Measurements from ENCODE around the gene LRCH1. TPM values are rescaled to one million over a fixed set of nuclear protein-coding genes. Genes with fewer than 3 reads are reported as not detected.
"Not testable (repeated sequence)": the region's sequence is repeated elsewhere in the genome, so short reads cannot be mapped to it uniquely, and the experiment has no call there.

LRCH1 gene
- total and polyA plus RNA-seq, 4 donors: 2.6 to 6.6 (median 3.4) TPM

DNA sequence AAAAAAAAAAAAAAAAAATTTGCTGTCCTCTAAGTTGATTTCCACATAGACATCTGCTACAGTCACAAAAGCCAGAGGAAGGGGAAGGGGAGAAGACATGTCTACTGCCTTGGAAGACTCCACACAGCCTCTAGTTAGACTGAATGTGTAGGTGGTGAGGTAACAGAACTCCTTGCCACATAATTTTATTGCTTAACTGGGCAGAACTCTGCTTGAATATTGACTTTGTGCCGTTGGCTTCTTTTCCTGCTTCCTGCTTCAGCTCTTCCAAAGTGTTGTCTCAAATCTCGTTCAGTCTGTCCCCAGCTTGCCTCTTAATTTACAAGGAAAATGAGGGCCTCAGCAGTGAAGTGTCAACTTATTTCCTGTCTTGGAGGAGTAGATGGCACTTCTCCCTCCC lies 206.9 kb downstream of the LRCH1 start (continued):
- TF ChIP-seq, protein P1, sequence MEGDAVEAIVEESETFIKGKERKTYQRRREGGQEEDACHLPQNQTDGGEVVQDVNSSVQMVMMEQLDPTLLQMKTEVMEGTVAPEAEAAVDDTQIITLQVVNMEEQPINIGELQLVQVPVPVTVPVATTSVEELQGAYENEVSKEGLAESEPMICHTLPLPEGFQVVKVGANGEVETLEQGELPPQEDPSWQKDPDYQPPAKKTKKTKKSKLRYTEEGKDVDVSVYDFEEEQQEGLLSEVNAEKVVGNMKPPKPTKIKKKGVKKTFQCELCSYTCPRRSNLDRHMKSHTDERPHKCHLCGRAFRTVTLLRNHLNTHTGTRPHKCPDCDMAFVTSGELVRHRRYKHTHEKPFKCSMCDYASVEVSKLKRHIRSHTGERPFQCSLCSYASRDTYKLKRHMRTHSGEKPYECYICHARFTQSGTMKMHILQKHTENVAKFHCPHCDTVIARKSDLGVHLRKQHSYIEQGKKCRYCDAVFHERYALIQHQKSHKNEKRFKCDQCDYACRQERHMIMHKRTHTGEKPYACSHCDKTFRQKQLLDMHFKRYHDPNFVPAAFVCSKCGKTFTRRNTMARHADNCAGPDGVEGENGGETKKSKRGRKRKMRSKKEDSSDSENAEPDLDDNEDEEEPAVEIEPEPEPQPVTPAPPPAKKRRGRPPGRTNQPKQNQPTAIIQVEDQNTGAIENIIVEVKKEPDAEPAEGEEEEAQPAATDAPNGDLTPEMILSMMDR (IDR thresholded peaks at IDR 0.05; ENCODE audit: low read depth, low read length, missing input control): no peak
- TF ChIP-seq, protein P2, sequence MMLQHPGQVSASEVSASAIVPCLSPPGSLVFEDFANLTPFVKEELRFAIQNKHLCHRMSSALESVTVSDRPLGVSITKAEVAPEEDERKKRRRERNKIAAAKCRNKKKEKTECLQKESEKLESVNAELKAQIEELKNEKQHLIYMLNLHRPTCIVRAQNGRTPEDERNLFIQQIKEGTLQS (IDR thresholded peaks at IDR 0.05): no peak
- TF ChIP-seq HNF4G (IDR thresholded peaks at IDR 0.05) (no peak), TAF1 (conservative IDR thresholded peaks at IDR 0.05) (no peak)

DNA sequence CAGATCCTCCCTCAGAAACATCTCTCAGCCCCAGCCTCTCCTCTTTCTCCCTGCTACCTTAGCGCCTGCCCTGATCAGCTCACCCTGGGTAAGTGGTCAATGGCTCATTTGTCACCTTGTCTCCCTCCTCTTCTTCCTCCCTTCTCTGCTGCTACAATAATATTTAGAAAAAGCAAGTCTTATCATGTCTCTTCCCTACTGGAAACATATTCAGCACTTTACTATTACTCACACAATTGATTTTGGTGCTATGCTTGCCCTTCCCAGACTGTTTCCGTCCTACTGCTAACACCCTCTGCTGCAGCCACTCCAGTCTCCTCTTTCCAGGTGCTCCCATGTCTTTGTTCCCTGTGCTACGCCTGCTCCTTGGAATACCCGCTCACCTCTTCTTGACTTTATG lies 208.2 kb downstream of the LRCH1 start:
- H3K4me1 ChIP-seq (ENCODE audit: control insufficient read depth in 4 of 4, insufficient read depth in 4 of 4, low read length in 3 of 4): peaks cover 4 to 39% (median 29%) of the 10 kb centered on the region in 4 donors
- H3K4me3 ChIP-seq (ENCODE audit: low read depth in 1 of 3, low read length in 3 of 3): no peak overlapping the region
- no peak for DNase-seq (ENCODE audit: low spot score)
- no peak overlapping the region for H3K27ac ChIP-seq (ENCODE audit: low read depth in 1 of 2, low read length in 2 of 2)
- 97% methylated on average over 4 of the region's 4 CpGs for WGBS
- TF ChIP-seq, protein P3, sequence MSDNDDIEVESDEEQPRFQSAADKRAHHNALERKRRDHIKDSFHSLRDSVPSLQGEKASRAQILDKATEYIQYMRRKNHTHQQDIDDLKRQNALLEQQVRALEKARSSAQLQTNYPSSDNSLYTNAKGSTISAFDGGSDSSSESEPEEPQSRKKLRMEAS (IDR thresholded peaks at IDR 0.05): no peak
- TF ChIP-seq EGR1 (IDR thresholded peaks at IDR 0.05; ENCODE audit: low read depth in 2 of 2) (no peak), GABPA (IDR thresholded peaks at IDR 0.05 in 1 of 2, conservative IDR thresholded peaks at IDR 0.05 in 1 of 2) (no peak), RAD21 (IDR thresholded peaks at IDR 0.05) (no peak)
- TF ChIP-seq, protein P4, sequence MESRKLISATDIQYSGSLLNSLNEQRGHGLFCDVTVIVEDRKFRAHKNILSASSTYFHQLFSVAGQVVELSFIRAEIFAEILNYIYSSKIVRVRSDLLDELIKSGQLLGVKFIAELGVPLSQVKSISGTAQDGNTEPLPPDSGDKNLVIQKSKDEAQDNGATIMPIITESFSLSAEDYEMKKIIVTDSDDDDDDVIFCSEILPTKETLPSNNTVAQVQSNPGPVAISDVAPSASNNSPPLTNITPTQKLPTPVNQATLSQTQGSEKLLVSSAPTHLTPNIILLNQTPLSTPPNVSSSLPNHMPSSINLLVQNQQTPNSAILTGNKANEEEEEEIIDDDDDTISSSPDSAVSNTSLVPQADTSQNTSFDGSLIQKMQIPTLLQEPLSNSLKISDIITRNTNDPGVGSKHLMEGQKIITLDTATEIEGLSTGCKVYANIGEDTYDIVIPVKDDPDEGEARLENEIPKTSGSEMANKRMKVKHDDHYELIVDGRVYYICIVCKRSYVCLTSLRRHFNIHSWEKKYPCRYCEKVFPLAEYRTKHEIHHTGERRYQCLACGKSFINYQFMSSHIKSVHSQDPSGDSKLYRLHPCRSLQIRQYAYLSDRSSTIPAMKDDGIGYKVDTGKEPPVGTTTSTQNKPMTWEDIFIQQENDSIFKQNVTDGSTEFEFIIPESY (IDR thresholded peaks at IDR 0.05): no peak
- H3K36me3 ChIP-seq (ENCODE audit: control insufficient read depth in 4 of 4, insufficient read depth in 3 of 4, low read depth in 1 of 4, low read length in 3 of 4): no peaks in the 10 kb centered on the region
- no peaks in the 10 kb centered on the region for H3K9me3 ChIP-seq (ENCODE audit: control insufficient read depth in 4 of 4, low read length in 3 of 4)
- H3K27me3 ChIP-seq (ENCODE audit: control insufficient read depth in 4 of 4, insufficient read depth in 4 of 4, low read length in 3 of 4): no peaks in the 10 kb centered on the region
- H3K9ac ChIP-seq (ENCODE audit: low read depth in 1 of 2, low read length in 2 of 2): no peak overlapping the region

DNA sequence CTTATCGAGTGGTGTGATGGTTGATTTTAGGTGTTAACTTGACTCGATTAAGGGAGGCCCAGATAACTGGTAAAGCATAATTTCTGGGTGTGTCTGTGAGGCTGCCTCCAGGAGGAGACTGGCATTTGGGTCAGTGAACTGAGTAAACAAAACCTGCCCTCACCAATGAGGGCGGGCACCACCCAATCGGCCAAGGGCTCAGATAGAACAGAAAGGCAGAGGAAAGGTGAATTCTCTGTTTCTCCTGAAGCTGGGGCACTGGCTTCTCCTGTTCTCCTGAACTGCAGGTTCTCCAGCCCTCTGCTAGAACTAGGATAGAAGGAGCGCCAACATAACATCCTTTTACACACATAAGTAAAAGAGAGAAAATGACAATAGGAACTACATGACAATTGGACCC lies 208.9 kb downstream of the LRCH1 start:
- Histone ChIP-seq H3K27ac (ENCODE audit: low read depth in 1 of 2, low read length in 2 of 2) (no peak overlapping the region), H3K27me3 (ENCODE audit: control insufficient read depth in 4 of 4, insufficient read depth in 4 of 4, low read length in 3 of 4) (no peaks in the 10 kb centered on the region), H3K9ac (ENCODE audit: low read depth in 1 of 2, low read length in 2 of 2) (no peak overlapping the region), H3K9me3 (ENCODE audit: control insufficient read depth in 4 of 4, low read length in 3 of 4) (no peaks in the 10 kb centered on the region), H3K4me3 (ENCODE audit: low read depth in 1 of 3, low read length in 3 of 3) (no peak overlapping the region), H3K4me1 (ENCODE audit: control insufficient read depth in 4 of 4, insufficient read depth in 4 of 4, low read length in 3 of 4) (peaks cover 4 to 39% (median 29%) of the 10 kb centered on the region in 4 donors), H3K36me3 (ENCODE audit: control insufficient read depth in 4 of 4, insufficient read depth in 3 of 4, low read depth in 1 of 4, low read length in 3 of 4) (no peaks in the 10 kb centered on the region)
- DNase-seq (ENCODE audit: low spot score): no peak
- no peak for TF ChIP-seq YY1 (IDR thresholded peaks at IDR 0.05)
- peak in 1 of 2 donors; percentile 5 for TF ChIP-seq RAD21 (IDR thresholded peaks at IDR 0.05)
- no peak for TF ChIP-seq NR2F2 (IDR thresholded peaks at IDR 0.05)
- peak; percentile 78 for TF ChIP-seq RXRA (IDR thresholded peaks at IDR 0.05)
- TF ChIP-seq SP1 (IDR thresholded peaks at IDR 0.05): peak; percentile 42
- TF ChIP-seq HNF4A (conservative IDR thresholded peaks at IDR 0.05): peak; percentile 27 to 41
- 49% methylated on average over 5 of the region's 5 CpGs for WGBS

DNA sequence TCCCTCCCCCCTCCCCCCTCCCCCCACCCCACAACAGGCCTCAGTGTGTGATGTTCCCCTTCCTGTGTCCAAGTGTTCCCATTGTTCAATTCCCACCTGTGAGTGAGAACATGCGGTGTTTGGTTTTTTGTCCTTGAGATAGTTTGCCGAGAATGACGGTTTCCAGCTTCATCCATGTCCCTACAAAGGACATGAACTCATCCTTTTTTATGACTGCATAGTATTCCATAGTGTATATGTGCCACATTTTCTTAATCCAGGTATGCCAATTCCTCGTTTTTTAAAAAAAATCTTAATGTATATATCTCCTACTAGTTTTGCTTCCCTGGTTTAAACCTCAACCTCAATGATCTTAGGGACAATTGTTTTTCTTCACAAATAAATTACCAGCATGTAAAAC lies 217.0 kb downstream of the LRCH1 start:
- H3K4me1 ChIP-seq (ENCODE audit: control insufficient read depth in 4 of 4, insufficient read depth in 4 of 4, low read length in 3 of 4); H3K9ac ChIP-seq (ENCODE audit: low read depth in 1 of 2, low read length in 2 of 2); H3K27ac ChIP-seq (ENCODE audit: low read depth in 1 of 2, low read length in 2 of 2); DNase-seq (ENCODE audit: low spot score); H3K27me3 ChIP-seq (ENCODE audit: control insufficient read depth in 4 of 4, insufficient read depth in 4 of 4, low read length in 3 of 4); H3K4me3 ChIP-seq (ENCODE audit: low read depth in 1 of 3, low read length in 3 of 3); H3K9me3 ChIP-seq (ENCODE audit: control insufficient read depth in 4 of 4, low read length in 3 of 4): not testable (repeated sequence)
- WGBS: over 99% methylated on average over 4 of the region's 4 CpGs
- H3K36me3 ChIP-seq (ENCODE audit: control insufficient read depth in 4 of 4, insufficient read depth in 3 of 4, low read depth in 1 of 4, low read length in 3 of 4): peaks cover 4 to 41% (median 31%) of the 10 kb centered on the region in 4 donors
